Activated CD4-positive, CD25-positive, alpha-beta regulatory T cell treated with anti-CD3 and anti-CD28 coated beads, Interleukin-2, amount 50 U/mL, for 16 hours (primary cell): ENCODE measurements around the gene FBXO31.
"Not testable (repeated sequence)": the region's sequence is repeated elsewhere in the genome, so short reads cannot be mapped to it uniquely, and the experiment has no call there.

Experiments
- DNase-seq: peaks from one replicate; pipeline ENCODE4 v3.0.0-alpha.2; 2020; ENCODE audit warnings: low read depth, low spot score

FBXO31 gene

GRCh38 chr16:87411375-87412271, 28.0 kb upstream of the FBXO31 start:
- DNase-seq = no peak

GRCh38 chr16:87410968-87411367, 27.4 kb upstream of the FBXO31 start:
- DNase-seq = no peak

DNA sequence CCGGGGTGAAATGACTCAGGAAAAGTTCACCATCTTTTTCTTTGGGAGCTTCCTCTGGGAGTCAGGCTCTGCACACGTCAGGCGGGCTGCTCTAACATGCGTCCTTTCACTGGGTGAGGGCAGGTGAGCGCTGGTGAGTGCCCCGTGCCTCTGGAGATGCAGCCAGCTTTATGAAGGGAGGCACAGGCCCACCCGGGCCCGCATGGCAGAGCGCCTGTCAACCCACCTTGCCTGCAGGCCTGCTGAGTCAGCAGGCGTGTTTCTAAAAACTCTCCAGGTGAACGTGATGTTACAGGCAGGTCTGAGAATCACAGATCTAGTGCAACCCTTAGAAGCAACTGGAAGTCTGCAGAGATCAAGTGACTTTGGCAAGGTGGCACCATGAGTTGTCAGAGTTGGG, 27.0 kb upstream of the FBXO31 start:
- no peak for DNase-seq

DNA sequence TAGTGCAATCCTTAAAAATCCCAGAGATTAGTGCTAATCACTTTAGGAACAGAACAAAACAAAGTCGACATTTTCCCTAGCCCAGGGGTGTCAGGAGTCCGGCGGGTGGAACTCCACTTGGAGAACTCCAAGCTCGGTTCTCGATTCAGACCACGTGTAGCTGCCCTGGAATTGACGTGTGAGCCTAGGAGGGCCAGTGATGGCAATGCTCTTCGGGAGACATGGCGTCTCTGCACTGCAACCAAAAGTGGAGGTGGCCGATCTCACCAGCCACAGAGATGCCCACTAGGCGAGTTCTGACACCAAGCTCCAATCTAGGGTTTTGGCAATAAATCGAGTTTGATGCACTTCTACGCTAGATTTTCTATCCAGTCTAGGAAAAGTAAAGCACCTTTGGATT, 26.2 kb upstream of the FBXO31 start:
- DNase-seq = no peak

GRCh38 chr16:87409153-87409552, 25.6 kb upstream of the FBXO31 start:
- DNase-seq = no peak

- DNase-seq = no peak
Observed at GRCh38 chr16:87407511-87408112, 24.0 kb upstream of the FBXO31 start.

- no peak for DNase-seq
Observed at GRCh38 chr16:87406495-87407088, 23.0 kb upstream of the FBXO31 start.

DNA sequence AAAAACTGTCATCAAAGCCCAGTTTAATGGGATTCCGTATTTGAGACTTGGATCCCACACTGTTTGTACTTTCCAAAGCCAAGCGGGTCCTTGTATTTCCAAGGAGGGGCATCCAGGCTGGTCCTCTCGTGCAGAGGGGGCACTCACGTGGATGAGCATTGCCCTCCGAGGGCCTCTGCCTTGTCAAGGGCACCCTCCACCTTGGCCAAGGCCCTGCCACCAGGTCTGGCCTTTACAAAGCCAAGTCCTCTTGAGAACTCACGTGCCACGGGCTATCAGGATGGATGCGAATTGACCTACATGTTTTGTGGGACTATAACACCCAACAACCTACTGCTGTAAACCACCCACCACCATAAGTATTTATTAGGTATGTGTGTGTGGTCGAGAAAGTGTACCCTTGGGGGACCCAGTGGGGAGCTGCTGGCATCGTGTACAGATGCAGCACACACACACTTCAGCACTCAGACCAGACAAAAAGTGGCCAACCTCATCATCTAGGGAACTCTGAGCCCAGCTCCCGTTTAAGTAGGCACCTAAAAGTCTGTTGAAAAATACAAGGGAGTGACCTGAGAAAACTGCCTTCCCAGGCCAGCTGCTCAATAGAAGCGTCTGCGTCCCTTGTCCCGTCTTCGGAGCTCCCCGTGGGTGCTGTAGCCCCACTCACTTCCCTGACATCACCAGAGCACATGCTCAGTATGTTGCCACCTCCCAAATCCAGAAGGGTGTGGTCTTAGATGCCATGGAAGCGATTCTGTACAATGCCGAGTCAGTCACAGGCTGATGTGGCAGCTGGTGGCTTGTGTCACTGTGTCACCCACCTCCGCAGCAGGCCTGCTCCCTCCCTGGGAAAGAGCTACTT, 21.4 kb upstream of the FBXO31 start:
- no peak for DNase-seq

DNA sequence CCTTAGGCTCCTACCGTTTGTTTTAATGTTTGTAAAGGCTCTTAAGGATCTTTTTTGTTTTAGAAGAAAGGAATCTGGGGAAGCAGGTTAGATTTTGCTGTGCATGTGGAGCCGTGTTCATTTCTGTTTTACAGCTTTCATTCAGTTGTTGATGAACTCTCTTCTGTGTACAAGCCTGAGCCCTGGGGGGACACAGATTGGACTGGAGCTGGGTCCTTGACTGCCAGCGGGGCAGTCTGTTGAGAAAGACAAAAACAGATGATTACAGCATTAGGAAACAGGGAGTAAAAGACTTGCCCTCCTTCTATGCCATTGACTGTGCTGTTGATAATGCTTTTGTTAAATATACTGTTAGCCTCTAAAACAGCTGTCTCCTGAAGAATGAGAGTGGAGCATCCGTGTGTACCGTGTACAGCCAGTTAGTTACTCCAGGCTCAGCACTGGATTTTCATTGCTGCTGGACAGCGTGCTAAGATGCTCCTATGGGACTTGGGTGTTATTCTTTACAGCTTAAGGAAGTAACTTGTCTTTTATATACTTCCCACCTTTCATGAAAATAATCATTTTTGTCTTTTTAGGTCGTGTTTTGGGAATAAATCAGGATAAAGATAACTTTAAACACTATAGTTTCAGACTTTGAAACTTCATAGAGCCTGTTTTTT, 11.7 kb upstream of the FBXO31 start:
- no peak for DNase-seq

DNA sequence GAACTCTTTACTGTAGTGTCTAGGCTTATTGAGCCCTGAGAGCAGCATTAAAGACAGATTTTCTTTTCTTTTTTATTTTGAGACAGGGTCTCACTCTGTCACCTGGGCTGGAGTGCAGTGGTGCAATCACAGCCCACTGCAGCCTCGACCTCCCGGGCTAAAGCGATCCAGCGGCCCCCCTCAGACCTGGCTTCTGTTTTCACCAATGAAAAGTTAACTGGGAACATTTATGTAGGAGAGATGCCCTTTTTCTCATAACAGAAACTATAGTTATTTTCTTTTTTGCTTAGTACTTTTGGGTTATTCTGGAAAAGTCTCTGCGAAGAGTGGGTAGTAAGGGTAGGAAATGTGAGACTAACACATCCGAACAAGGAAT, 10.1 kb upstream of the FBXO31 start:
- no peak for DNase-seq

DNA sequence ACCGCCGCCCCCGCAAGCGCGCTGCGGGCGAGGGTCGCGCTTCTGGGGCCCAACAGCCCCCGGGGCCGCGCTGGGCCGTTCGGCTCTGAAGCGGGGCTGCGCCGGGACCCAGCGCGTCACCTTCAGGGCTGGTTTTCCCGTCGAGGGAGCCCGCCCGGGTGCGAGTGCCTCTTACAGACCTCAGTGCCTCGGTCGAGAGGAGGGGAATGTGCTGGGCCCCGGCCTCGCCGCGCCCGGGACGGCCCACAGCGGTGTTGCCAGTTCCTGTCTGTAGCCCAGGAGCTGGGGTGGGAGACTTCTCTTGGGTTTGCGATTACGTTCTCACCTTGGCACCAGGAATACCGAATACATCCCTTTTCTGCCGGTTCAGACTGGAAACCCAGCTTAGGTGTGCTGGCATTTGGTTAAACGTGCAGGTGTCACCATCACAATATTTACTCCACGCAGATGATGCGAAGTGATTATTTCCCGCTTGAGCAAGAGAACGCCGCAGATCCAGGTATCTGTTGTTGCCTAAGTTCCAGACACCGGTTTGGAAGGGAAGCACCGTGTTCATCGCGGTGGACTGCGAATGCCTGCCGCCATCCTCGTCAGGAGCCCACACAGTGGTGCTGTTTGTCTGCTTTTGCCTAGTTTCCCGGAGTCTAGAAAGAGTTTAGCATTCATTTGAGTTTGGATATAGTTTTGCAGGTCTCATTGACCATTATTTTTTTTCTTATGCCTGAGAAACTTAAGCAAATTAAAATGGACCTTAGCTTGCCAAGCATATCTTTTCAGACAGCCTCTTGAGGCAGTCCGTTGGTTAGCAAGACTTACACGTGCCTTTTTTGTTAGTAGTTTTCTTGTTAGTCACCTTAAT, 9.5 kb upstream of the FBXO31 start:
- no peak for DNase-seq

GRCh38 chr16:87391950-87392820, 8.6 kb upstream of the FBXO31 start, which contains the start of gene MAP1LC3B:
Gene MAP1LC3B (plus strand): TSS chr16:87392336. CDS start chr16:87392428, 92 bp downstream.
- peak; percentile 92 for DNase-seq

DNA sequence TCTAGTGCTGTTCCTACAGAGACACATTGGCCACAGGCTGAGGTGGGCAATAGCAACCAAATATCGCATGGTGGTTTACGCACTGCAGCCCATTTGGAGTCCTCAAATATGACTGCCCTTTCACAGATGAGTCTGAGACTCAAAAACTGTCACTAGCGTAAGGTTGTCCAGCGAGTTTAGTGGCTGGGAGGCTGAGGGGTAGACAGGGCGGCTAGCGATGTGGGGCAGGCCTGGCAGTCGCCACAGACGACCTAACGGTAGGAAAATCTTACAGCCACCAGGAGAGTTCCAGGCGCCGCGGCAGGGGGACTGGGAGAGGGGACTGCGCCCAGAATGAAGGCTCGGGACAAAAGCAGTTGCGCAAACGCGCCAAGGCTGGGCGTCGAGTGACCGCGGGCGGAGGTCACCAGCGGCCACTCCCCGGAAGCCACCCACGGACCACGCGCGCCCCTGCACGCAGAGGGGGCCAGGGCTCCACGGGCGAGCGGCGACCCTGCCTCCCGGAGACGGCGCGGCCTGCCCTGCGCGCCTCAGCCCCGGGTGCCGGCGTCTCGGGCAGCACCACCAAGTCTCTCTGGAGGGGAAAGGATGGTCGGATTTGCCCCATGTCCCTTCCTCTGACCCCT, 7.9 kb upstream of the FBXO31 start:
- no peak for DNase-seq

GRCh38 chr16:87390641-87391323, 7.2 kb upstream of the FBXO31 start:
- no peak for DNase-seq

DNA sequence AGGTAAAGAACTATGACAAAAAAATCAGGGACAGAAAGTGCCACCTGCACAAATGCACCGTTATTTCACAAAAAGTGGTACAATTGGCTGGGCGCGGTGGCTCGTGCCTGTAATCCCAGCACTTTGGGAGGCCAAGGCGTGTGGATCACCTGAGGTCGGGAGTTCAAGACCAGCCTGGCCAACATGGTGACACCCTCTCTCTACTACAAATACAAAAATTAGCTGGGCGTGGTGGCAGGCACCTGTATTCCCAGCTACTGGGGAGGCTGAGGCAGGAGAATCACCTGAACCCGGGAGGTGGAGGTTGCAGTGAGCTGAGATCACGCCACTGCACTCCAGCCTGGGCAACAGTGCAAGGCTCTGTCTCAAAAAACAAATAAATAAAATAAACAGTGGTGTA, 6.3 kb upstream of the FBXO31 start:
- DNase-seq = not testable (repeated sequence)

GRCh38 chr16:87389245-87389644, 5.7 kb upstream of the FBXO31 start:
- no peak for DNase-seq

DNA sequence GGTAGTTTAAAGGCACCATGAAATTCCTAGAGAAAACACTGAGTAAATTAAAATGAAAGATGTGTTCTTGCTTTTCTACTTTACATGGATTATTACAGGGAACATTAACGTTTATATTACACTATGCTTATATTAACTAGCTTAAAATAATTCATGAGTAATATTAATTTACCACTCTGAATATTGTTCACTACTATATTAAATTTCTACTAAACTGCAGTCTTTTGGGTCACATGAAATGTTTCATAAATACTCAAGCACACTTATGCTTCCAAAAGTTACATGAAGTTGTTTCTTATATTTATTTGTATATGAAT, 5.2 kb upstream of the FBXO31 start:
- no peak for DNase-seq
